Activated T-cell treated with anti-CD3 and anti-CD28 coated beads, Interleukin-2, amount 50 U/mL, for 24 hours (primary cell): Measurements from ENCODE around the gene ONECUT2.
A peak's percentile ranks its signal among the peaks of the same experiment; 100 is the strongest.
"Not testable (repeated sequence)": the region's sequence is repeated elsewhere in the genome, so short reads cannot be mapped to it uniquely, and the experiment has no call there.

Experiments used
- DNase-seq: peaks from one replicate; pipeline ENCODE4 v3.0.0-alpha.2; 2020
- H3K27ac Mint-ChIP-seq: 2 replicates; pipeline ENCODE4 v1.8.0; 2020; ENCODE audit warnings: mild to moderate bottlenecking, mixed read lengths
- H3K27me3 Mint-ChIP-seq: 2 replicates; pipeline ENCODE4 v1.8.0; 2020; ENCODE audit warnings: mixed read lengths
- H3K36me3 Mint-ChIP-seq: 2 replicates; pipeline ENCODE4 v1.8.0; 2020; ENCODE audit warnings: low read depth, mixed read lengths
- H3K4me1 Mint-ChIP-seq: 2 replicates; pipeline ENCODE4 v1.8.0; 2020; ENCODE audit warnings: low read depth, mixed read lengths
- H3K4me3 Mint-ChIP-seq: 2 replicates; pipeline ENCODE4 v1.8.0; 2020; ENCODE audit warnings: mild to moderate bottlenecking, moderate library complexity, mixed read lengths
- H3K9me3 Mint-ChIP-seq: 2 replicates; pipeline ENCODE4 v1.8.0; 2020; ENCODE audit warnings: mixed read lengths

ONECUT2 gene

DNA sequence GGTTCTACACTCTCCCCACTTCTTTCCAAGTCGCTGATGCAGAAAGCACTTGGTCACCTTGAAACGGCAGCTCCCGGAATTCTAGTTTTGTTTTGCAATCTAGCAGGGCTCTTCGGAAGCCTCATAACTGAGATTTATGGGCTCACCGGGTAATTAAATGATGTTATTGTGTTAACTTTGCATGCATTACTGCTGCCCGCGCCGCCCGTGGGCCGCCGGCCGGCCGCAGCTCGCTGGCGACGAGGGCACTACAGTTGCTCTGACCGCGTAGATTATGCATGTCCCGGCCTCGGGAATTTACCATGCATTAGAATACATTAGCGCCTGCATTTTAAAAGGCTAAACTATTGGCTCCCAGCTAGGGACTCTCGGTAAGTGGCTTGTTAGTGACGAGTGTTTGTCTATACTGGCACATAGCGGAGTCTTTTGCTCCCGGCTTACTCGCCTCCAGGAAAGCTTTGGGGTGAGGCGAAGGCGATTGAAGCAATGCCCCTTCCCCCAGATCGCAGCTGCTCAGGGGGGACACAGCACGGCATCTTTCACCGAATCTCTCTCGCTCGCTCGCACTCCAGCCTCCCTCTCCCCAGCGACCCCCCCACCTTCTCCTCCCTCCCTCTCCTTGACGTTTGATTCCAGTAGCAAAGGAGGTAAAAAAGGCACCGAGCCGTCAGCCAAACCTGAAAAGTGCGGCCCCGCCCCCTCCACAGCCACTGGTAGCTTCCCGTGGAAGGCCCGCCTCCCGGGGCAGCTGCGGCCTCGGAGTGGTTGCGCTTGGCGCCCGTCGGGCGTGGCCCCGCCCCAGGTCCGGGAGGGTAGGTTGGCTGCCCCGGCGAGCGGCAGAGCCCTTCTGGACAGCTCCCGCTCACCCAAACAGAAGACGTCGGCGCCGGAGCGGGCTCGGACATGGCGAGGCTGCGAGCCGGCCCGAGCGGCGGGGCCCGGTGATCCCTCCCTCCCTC lies at the start of gene ONECUT2:
Gene ONECUT2 (plus strand): TSS at position 839 of the 959 bp plus-strand sequence. CDS start 343 bp downstream, outside the sequence.
- Mint-ChIP-seq H3K27ac (peak within 1 kb of the TSS; percentile 52), H3K4me1 (peaks cover 49% of the 10 kb centered on the region), H3K27me3 (peaks cover 94% of the 10 kb centered on the region), H3K9me3 (peaks cover 3% of the 10 kb centered on the region), H3K36me3 (no peaks in the 10 kb centered on the region), H3K4me3 (peak within 1 kb of the TSS; percentile 58)
- peak; percentile 76 for DNase-seq

DNA sequence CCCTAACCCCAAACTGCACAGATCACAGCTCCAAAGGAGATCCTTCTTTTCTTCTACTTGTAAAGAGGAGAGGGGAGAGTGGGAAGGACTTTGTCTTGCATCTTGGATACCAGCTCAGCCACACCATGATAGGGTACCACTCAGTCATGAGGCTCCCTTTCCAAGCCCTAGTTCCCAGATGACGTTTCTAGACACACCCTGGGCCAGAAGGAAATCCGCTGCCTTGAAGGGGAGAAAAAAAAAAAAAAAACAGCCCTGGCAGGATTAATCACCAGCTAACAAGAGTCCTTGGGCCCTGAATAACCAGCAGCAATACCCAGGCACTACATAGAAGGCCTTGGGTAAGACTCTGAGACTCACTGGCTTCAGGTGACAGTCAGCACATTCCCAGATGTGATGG lies 45.9 kb upstream of the ONECUT2 start:
- H3K4me1 Mint-ChIP-seq: no peaks in the 10 kb centered on the region
- no peak overlapping the region for H3K4me3 Mint-ChIP-seq
- no peaks in the 10 kb centered on the region for H3K9me3 Mint-ChIP-seq
- no peak overlapping the region for H3K27ac Mint-ChIP-seq
- peaks cover 24% of the 10 kb centered on the region for H3K27me3 Mint-ChIP-seq
- DNase-seq: no peak
- no peaks in the 10 kb centered on the region for H3K36me3 Mint-ChIP-seq

DNA sequence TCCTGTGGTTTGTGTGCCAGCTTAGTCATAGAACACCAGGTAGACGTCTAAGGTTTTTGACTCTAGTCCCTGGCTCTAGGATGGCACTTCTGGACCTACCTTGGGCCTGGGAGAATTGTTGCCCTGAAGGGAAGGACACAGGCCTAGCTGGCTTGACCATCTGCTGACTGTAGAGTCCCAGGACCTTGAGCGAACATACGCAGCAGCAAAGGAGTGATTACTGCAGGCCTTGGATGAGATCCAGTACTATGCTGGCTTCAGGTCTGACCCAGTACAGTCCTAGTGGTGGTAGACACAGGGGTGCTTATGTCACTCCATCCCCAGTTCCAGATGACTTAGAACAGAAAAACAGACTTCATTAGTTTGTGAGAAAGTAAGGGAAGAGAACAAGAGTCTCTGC lies 45.1 kb upstream of the ONECUT2 start:
- no peak for DNase-seq
- Mint-ChIP-seq H3K9me3 (no peaks in the 10 kb centered on the region), H3K27me3 (peaks cover 26% of the 10 kb centered on the region), H3K27ac (no peak overlapping the region), H3K36me3 (no peaks in the 10 kb centered on the region), H3K4me3 (no peak overlapping the region), H3K4me1 (no peaks in the 10 kb centered on the region)

DNA sequence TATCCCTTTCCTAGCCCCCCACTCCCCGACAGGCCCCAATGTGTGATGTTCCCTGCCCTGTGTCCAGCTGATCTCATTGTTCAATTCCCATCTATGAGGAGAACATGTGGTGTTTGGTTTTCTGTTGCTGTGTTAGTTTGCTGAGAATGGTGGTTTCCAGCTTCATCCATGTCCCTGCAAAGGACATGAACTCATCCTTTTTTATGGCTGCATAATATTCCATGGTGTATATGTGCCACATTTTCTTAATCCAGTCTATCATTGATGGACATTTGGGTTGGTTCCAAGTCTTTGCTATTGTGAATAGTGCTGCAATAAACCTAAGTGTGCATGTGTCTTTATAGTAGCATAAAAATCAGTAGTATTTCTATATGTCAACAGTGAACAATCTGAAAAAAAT lies 40.4 kb upstream of the ONECUT2 start:
- not testable (repeated sequence) for H3K4me3 Mint-ChIP-seq, H3K36me3 Mint-ChIP-seq, DNase-seq, H3K4me1 Mint-ChIP-seq, H3K27ac Mint-ChIP-seq
- H3K27me3 Mint-ChIP-seq: peaks cover 23% of the 10 kb centered on the region
- H3K9me3 Mint-ChIP-seq: peaks cover 12% of the 10 kb centered on the region

DNA sequence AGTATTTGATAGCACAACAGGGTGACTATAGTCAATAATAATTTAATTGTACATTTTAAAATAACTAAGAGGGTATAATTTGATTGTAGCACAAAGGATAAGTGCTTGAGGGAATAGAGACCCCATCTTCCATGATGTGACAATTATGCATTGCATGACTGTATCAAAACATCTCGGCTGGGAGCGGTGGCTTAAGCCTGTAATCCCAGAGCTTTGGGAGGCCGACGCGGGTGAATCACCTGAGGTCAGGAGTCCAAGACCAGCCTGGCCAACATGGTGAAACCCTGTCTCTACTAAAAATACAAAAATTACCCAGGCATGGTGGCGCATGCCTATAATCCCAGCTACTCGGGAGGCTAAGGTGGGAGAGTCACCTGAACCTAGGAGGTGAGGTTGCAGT lies 38.3 kb upstream of the ONECUT2 start:
- H3K27me3 Mint-ChIP-seq: peaks cover 16% of the 10 kb centered on the region
- peaks cover 12% of the 10 kb centered on the region for H3K9me3 Mint-ChIP-seq
- not testable (repeated sequence) for H3K27ac Mint-ChIP-seq, DNase-seq, H3K4me3 Mint-ChIP-seq, H3K36me3 Mint-ChIP-seq, H3K4me1 Mint-ChIP-seq

DNA sequence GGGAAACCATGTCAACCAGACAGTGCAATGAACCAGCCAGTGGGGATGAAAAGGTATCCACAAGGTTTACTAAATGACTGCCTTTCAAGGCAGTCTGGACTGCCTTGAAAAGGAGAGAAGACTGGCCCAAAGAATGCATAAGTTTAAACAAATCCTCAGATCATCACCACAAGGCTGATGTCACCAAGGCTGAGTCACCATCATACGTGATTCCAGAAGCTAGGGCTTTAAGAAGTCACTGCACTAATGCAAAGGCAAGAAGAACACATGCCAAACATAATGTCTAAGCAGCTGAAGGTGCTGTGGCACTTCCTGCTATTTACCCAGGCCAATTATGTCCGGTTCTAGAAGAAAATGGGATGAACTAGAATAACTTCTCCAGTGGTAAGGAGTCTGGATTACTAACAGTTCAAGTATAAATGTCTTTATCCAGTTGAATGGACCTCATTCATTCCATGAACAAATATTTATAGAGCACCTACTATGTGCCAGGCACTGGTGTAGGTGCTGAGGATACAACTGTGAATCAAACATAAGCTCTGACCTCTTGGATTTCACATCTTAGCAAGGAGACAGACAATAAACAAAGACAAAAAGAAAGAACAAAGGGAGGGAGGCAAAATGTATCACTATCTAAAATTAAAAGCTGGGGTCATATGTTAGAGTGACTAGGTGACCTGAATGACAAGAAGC lies 37.6 kb upstream of the ONECUT2 start:
- no peak for DNase-seq
- H3K36me3 Mint-ChIP-seq: no peaks in the 10 kb centered on the region

DNA sequence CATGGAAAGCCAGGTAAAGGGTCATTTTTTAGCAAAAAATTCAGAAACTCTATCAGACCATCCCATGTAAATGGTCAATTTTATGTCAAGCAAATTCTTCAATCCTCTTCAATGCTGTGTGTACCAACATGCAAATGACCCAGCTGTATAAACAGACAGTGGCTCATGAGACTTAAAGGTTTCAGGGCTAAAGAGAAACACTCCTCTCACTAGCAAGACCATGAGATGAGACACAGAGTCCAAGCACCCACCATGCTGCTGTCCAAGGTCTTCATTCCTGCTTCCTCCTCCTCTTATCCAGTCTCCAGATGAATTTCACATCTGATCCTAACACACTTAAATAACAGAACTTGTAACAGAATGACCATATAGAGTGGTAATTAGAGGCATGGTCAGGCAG lies 30.8 kb upstream of the ONECUT2 start:
- no peak for DNase-seq
- Mint-ChIP-seq H3K4me1 (no peaks in the 10 kb centered on the region), H3K27me3 (peaks cover 34% of the 10 kb centered on the region), H3K36me3 (no peaks in the 10 kb centered on the region), H3K27ac (no peak overlapping the region), H3K9me3 (peaks cover 7% of the 10 kb centered on the region), H3K4me3 (no peak overlapping the region)

More for the DNA sequence above, 37.6 kb upstream of the ONECUT2 start:
- H3K4me1 Mint-ChIP-seq: no peaks in the 10 kb centered on the region
- peaks cover 17% of the 10 kb centered on the region for H3K27me3 Mint-ChIP-seq
- H3K9me3 Mint-ChIP-seq: peaks cover 12% of the 10 kb centered on the region
- no peak overlapping the region for H3K4me3 Mint-ChIP-seq
- no peak overlapping the region for H3K27ac Mint-ChIP-seq

DNA sequence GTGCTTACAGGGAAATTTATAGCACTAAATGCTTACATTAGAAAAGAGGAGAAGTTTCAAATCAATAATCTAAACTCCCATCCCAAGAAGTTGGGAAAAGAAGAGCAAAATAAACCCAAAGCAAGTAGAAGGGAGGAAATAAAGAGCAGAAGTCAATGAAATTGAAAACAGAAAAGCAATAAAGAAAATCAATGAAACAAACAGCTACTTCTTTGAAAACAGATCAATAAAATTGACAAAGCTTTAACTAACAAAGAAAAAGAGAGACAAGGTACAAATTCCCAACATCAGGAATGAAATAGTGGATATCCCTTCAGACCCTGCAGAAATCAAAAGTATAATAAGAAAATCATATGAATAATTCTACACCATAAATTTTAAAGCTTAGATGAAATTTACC lies 25.5 kb upstream of the ONECUT2 start:
- Mint-ChIP-seq H3K27ac (no peak overlapping the region), H3K4me3 (no peak overlapping the region), H3K9me3 (peaks cover 11% of the 10 kb centered on the region), H3K27me3 (peaks cover 32% of the 10 kb centered on the region), H3K4me1 (no peaks in the 10 kb centered on the region), H3K36me3 (no peaks in the 10 kb centered on the region)
- DNase-seq: no peak

DNA sequence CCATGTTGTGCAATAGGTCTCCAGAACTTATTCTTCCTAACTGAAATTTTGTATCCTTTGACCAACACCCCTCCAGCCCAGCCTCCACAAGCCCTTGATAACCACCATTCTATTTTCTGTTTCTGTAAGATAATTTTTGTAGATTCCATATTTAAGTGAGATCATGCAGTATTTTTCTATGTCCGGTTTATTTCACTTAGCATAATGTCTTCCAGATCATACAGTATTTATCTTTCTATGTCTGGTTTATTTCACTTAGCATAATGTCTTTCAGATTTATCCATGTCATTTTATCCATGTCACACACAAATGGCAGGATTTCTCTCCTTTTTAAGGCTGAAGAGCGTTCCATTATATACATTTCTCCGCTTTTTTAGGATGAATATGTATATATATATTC lies 24.4 kb upstream of the ONECUT2 start:
- H3K9me3 Mint-ChIP-seq: peaks cover 11% of the 10 kb centered on the region
- H3K27ac Mint-ChIP-seq: no peak overlapping the region
- no peak for DNase-seq
- H3K4me1 Mint-ChIP-seq: no peaks in the 10 kb centered on the region
- H3K4me3 Mint-ChIP-seq: no peak overlapping the region
- no peaks in the 10 kb centered on the region for H3K36me3 Mint-ChIP-seq
- peaks cover 32% of the 10 kb centered on the region for H3K27me3 Mint-ChIP-seq

DNA sequence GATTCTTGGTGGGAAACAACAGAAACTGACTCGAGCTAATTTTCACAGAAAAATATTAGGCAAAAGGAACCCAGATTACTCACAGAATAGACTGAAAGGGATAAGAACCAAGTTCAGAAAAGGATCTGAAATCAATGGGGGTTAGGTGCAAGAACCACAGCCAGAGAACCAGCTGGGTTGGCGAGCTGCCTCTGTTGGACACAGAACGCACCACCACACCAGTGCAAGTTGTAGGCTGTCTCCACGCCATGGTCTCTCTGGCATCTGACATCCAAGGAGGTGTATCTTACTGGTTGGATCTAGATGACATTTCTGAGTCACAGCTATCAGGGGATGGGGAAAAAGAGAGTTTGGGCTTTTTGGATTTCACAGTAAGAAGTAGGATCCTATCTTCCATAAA lies 18.6 kb upstream of the ONECUT2 start:
- Mint-ChIP-seq H3K4me1 (no peaks in the 10 kb centered on the region), H3K4me3 (no peak overlapping the region), H3K27ac (no peak overlapping the region), H3K36me3 (no peaks in the 10 kb centered on the region), H3K27me3 (peaks cover 48% of the 10 kb centered on the region), H3K9me3 (peaks cover 9% of the 10 kb centered on the region)
- no peak for DNase-seq

DNA sequence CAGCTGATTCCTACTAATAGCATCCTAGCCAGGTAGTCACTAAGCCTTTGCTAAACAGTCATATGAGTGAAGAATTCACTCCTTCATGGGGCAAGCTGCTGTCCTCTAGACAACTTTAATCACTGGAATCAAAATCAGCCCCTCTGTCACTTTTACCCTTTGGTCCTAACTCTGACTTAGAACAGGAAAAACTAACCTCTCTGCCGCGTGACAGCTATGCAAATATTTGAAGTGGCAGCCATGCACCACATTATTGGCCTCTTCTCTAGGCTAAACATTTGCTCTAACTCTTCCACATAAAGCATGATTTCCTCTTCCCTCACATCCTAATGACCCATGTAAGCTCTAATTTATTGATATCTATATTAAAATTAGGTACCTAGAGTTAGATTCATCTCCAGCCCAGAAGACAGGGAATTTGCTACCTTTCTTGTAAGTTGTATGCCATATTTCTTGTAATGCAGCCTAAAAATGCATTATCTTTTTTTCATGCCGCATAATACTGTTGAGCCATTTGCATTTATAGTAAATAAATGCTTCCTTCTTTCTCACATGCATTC lies 12.8 kb upstream of the ONECUT2 start:
- H3K4me1 Mint-ChIP-seq: peaks cover 4% of the 10 kb centered on the region
- no peaks in the 10 kb centered on the region for H3K36me3 Mint-ChIP-seq
- no peak for DNase-seq
- H3K4me3 Mint-ChIP-seq: no peak overlapping the region
- H3K27ac Mint-ChIP-seq: no peak overlapping the region
- peaks cover 19% of the 10 kb centered on the region for H3K9me3 Mint-ChIP-seq
- H3K27me3 Mint-ChIP-seq: peaks cover 64% of the 10 kb centered on the region

DNA sequence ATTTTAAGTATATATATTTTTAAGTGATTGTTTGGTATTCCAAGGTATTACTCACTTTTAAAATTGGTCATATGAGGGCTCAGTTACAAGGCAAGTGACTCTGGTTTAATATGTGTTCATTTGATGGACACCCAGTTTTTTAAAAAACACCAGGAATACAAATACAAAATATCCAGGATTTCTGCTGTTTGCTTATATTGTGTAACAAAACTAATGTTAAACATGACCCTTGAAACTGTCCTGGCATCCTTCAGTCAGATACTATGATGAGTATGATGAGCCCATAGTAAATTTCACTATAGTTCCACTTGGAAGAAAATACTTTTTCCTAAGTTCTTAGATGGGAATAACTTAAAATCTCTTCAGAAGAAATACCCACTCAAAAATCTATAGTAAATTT lies 11.4 kb upstream of the ONECUT2 start:
- Mint-ChIP-seq H3K27ac (no peak overlapping the region), H3K36me3 (no peaks in the 10 kb centered on the region), H3K27me3 (peaks cover 67% of the 10 kb centered on the region), H3K4me1 (peaks cover 4% of the 10 kb centered on the region), H3K9me3 (peaks cover 19% of the 10 kb centered on the region), H3K4me3 (no peak overlapping the region)
- DNase-seq: no peak

DNA sequence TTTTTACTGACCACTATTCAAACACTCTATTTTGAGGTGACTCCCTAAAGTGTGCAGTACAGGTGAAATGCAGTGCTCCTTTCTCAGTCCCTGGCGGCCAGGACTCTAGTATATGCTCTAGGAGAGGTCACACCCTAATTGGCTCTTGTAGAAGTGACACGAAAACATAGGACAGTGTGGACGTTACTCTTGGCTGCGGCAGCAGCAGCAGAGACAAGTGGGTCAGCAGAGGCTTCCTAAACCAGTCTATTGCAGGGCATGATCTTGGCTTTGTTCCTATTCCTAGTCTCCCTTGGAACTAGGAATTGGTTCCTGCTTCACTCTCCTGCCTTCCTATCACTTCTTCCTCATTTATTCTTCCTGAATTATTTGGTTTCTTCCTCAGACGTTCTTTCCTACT lies 10.1 kb upstream of the ONECUT2 start:
- DNase-seq: no peak
- peaks cover 74% of the 10 kb centered on the region for H3K27me3 Mint-ChIP-seq
- peaks cover 15% of the 10 kb centered on the region for H3K4me1 Mint-ChIP-seq
- no peaks in the 10 kb centered on the region for H3K36me3 Mint-ChIP-seq
- no peak overlapping the region for H3K4me3 Mint-ChIP-seq
- H3K9me3 Mint-ChIP-seq: peaks cover 29% of the 10 kb centered on the region
- no peak overlapping the region for H3K27ac Mint-ChIP-seq

DNA sequence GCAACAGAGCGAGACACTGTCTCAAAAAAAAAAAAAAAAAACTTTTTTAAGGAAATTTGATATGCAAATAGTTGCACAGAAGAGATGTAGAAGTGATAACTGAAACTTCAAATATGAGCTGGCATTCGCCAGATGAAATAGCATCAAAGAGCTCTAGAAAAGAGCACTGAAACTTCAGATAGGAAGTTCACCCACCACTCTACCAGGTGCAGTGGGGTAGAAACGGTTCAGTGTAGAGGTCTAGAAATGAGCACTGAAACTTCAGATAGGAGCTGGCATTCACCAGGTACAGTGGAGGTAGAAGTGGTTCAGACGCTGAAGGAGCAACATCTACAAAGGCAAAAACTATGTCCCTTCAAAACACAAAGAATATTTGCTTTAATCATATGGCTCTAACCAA lies 9.0 kb upstream of the ONECUT2 start:
- Mint-ChIP-seq H3K27ac (no peak overlapping the region), H3K4me1 (peaks cover 15% of the 10 kb centered on the region), H3K36me3 (no peaks in the 10 kb centered on the region), H3K4me3 (no peak overlapping the region), H3K9me3 (peaks cover 25% of the 10 kb centered on the region), H3K27me3 (peaks cover 79% of the 10 kb centered on the region)
- DNase-seq: no peak
